ENCODE measurements around the gene SORL1.

- TF ChIP-seq TAF1 (IDR thresholded peaks at IDR 0.05; ENCODE audit: borderline replicate concordance, low read depth, low read length): no peak
- no peak for TF ChIP-seq POLR2A (IDR thresholded peaks at IDR 0.05; ENCODE audit: low read depth, low read length)
These were observed 130.2 kb downstream of the SORL1 start for GRCh38 chr11:121582296-121582695.
